H1 (cell line): Measurements from ENCODE around the gene HS2ST1. TPM values are rescaled to one million over a fixed set of nuclear protein-coding genes. Genes with fewer than 3 reads are reported as not detected.

Source experiments
- HDAC2 ChIP-seq, 2 experiments: fragments of 300-600 bp in 1 of 2; sonication (generic) in 1 of 2; IDR thresholded peaks; 2 replicates each; pipeline ENCODE4 v1.6.1; 2011 to 2012; ENCODE audit warnings: low read depth in 2 of 2, low read length in 2 of 2, mild to moderate bottlenecking in 2 of 2, moderate library complexity in 2 of 2, borderline replicate concordance in 1 of 2, inconsistent platforms in 1 of 2
- polyA plus RNA-seq, 7 experiments: library from polyadenylated mRNA; depleted of rRNA in 3 of 7; stranded (reverse) in 5 of 7; unstranded in 2 of 7; fragments of >200 nt in 5 of 7; fragments of 200-250 nt in 2 of 7; gene quantifications; 1 replicate in 5 of 7; 2 replicates in 1 of 7; 4 replicates in 1 of 7; pipeline versions ENCODE4 v1.2.1 to v1.2.3, GENCODE V29; 2011 to 2013; ENCODE audit warnings: missing spikeins in 2 of 7, mixed read lengths in 2 of 7
- total RNA-seq: library from RNA; stranded (reverse); fragmentation: NEBNext Ultra II Directional; extraction: Animal tissue kit (Norgen Biotek cat#: 25700); gene quantifications from 2 replicates; pipeline ENCODE4 v1.2.1, GENCODE V29; 2021

HS2ST1 gene
- total and polyA plus RNA-seq, 2 of the 8 experiments (the other 6 are each of a cell fraction or from before 2014, with no cell fraction given) = 5.2 to 28.3 TPM

DNA sequence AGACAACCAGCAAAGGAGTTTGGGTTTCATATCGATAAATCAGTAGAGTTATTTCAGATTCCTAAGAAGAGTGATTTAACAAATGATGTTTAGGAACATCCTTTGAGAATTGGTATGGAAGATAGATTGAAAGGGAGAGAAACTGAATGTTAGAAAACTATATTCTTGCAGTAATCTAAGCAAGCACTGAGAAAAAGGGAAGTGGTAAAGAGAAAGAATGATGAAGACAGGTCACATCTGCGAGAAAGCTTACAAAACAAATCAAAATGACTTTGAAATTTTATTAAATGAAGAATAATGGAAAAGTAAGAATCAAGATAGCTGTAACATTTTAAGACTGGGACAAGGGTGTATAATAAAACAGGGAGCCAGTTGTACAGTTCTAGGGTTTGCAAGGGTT lies 177.0 kb downstream of the HS2ST1 start (continued):
- no peak for TF ChIP-seq HDAC2 (IDR thresholded peaks at IDR 0.05; ENCODE audit: borderline replicate concordance in 1 of 2, low read depth in 2 of 2, low read length in 2 of 2)
